Measurements from ENCODE around the gene PRSS38.

Gene PRSS38

DNA sequence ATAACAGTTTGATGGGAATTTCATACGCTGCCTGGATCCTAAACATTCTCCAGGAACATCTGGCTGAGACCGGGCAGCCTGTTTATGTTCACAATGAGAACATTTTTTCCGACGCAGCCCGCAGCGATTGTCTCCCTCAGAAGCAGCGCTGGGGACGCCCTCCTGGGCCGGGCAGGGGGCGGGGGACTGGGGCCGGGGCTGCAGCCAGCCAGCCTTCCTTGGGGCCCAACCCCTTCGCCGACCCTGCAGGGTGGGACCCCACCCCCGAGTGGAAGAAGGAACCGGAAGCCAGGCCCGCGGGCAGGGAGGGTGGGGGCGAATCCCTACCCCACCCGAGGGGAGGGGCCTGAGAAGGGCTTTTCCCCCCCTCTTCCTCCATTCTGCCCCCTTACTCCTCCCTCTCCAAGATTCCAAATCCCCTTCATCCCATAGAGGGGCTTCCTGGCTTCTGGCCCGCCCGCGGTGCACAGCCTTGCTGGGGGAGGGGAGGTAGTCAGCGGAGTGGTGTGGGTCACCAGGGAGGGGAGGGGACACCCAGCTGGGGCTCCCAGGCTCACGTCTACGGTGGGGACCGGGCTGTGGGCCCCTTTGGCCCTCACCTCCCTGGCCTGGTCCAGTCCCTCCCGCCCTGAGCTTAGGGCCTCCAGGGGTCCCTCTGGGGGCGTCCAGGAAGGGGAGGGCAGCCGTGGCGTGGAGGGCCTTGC is 71.7 kb downstream of the PRSS38 start:
- no peak for DNase-seq

DNA sequence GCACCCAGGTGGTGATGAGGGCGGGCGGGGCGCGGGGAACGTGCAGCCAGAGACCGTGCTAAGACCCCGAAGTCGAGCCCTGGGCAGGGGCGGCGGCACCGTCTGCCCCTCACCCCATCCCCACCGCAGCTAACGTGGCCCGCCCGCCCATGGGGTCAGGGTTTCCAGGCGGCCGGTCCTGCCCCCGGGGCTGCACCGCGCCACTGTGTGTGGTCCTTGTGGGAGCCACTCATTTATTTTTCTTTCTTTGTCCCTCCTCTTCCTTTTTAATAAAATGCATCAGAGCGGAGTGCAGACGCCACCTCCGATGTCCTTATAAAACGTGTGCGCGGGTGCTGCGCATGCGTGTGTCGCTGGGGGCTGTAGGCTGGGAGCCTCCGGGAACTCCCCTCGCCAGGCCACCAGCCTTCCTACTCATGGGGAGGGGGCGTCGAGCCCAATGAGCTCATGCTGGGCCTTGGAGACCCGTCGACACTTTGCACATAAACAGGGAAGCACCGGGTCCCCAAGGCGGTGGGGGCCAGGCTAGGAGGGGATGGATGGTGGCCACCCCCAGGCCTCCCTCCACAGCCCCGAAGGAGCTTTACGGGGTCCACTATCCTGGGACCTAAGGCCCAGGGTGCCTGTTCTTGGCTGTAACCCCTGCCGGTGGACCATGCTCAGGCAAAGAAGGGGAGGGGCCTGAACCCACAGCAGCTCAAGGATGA is 72.4 kb downstream of the PRSS38 start:
- no peak for DNase-seq

DNA sequence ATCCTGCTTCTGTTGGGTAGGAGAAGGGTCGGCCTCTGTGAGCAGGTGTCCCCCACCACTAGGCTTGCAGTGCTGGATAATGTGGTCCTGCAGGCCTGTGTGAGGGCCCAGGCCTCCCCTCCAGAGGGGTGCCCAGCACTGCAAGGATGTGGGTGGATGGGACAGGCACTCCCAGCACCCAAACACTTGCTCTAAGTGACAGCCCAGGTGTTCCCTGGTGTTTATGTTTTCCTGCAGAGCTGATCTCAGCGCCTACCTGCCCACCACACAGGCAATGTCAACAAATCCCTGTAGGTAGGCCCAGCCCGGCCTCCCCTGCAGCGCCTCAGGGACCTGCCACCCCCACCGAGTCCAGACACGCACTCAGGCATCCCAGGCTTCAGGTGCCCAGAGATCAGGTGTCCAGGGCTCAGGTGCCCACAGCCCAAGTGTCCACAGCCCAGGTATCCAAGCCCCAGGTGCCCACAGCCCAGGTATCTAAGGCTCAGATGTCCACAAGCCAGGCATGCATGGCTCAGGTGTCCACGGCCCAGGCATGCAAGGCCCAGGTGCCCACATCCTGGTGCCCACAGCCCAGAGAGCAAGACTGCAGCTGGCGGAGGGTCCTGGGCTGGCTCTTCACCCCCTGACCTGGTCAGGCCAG is 73.0 kb downstream of the PRSS38 start:
- no peak for DNase-seq

DNA sequence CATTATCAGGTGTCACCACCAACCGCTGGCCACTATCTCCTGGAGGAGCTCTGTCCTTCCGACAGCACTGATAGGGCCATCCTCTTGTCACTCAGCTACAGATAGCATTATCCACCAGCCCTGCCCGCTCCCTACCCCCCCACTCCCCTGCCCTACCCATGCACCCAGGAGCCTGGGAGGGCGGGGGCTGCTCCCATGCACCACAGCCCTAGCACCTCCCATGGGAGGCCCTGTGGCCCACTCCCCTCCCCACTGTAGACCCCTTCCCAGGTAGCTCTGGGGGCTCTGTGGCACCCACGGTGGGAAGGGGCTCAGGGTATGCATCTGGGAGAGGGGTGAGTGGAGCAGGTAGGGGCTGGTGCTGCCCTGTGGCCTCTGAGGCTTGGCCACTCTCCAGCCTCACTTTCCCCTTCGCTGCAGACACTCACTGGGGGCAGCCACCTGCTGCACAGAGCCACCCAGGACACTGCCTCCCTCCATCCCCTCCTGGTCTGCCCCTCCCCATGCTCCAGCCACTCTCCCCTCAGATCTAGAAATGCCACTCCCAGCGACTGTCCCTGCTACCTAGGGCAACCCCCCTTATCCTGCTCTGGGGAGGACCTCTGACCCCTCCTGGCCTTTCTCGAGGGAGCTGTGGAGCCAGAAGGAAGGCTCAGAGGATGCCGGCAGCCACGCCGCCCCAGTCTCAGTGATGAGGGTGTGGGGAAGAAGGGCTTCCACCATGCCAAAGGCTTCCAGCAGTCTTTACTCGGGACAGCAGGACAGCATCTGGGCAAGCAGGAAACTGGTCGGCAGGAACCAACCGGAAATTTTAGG is 73.8 kb downstream of the PRSS38 start:
- DNase-seq = no peak

DNA sequence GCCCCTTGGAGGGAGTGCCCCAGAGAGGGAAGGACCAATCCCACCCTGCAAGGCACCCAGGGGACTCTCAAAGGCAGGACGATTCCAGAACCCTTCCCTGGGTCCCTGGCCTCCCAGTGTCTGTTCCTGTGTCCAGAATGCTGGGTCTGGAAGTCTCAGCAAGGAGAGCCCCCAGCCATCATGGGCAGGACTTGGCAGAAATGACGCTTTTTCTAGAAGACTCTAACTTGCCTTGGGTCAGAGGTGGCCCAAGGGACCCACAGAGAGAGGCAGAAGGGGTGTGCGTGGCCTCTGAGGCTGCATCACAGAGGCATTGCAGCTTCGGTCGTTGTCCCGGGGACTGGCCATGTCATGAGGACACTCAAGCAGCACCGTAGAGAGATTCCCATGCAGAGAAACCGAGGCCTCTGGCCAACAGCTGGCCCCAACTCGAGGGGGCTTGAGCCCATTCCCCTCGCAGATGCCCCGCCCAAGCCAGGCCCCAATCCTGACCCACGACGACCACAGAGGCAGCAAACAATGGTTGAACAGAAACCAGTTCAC is 74.5 kb downstream of the PRSS38 start:
- DNase-seq = no peak

DNA sequence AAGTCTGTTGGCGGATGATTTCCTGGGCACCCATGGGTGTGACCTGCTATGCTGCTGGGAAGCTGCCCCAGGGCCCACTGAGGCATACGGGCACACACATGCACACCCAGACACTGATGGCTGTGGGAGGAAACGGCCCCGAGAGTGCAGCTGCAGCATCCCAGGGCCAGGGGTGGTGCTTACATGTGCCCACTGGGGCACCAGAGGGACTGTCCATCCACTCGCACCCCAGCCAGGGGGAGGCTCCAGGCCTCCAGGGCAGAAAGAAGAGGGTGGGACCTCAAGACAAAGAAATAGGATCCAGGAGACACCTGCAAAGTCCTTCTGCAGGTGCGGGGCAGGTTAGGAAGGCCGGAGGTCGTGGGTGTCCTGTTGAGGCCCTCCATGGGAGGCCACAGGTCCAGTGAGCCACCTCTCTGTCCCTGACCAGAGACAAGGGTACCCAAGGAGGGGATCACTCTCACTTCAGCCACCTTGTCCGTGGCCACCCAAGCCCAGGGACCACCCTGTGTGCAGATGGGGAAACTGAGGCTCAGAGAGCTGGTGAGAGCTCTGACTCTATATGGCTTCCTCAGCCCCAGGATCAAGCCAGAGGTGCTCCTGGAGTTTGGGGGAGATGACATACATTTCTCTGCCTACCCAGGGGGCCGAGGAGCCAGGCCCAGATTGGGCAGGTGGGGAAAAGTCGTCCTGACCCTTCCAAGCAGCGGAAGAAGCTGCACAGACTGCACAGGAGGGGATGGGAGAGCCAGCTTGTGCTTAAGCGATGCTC is 75.2 kb downstream of the PRSS38 start:
- no peak for DNase-seq

DNA sequence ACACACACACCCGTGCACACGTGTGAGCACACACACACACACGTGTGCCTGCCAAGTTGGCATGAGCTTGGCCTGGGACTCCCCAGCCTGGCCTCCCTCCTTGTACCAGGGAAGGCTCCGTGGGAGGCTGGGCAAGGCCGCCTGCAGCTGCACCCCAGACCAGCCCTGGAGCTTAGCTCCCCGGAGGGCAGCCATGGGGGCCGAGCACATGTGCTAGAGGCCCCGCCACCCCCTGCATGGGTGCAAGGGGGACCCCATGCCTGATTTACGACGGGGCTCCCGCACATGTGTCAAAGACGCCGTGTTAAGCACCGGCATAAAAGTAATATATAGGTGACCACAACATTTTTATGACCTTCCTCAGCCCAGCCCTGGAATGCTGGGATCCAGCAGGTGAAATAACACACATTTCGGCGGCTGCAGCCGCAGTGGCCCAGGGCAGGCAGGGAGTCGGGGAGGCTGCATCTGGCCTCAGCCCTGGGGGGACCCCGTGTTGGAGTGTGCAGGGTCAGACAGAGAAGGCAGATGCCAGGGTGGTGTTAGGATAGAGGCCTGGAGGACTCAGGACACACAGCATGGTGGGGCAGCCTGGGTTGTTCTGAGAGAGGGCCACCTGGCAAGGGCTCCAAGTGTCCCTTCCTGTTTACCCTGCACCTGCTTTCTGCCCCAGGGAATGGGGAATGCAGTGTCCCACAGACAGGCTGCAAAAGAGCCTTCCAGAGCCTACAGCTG is 75.9 kb downstream of the PRSS38 start:
- no peak for DNase-seq

DNA sequence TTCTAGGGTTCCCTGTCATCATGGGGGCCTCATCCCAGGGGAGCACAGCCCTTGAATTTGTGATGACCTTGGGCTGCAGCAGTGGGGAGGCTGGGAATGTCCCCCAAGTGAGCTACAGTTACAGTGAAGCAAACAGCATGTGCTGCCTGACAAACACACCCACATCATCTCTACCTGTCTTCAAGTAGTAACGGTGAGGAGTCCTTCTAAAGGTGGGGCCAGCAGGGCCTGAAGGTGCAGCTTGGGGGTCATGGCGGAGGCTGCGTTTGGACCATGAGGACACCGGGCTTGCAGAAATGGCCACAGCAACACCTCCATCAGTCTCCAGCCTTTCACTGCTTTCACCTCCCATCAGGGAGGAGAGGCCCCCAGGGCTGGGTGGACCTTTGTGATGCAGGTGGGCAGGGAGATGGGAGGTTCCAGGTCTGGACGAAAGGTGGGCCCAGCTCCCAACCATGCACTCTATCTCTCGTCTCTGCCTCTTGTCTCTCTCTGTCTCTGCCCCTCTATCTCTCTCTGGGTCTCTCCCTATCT is 76.5 kb downstream of the PRSS38 start:
- DNase-seq = no peak

DNA sequence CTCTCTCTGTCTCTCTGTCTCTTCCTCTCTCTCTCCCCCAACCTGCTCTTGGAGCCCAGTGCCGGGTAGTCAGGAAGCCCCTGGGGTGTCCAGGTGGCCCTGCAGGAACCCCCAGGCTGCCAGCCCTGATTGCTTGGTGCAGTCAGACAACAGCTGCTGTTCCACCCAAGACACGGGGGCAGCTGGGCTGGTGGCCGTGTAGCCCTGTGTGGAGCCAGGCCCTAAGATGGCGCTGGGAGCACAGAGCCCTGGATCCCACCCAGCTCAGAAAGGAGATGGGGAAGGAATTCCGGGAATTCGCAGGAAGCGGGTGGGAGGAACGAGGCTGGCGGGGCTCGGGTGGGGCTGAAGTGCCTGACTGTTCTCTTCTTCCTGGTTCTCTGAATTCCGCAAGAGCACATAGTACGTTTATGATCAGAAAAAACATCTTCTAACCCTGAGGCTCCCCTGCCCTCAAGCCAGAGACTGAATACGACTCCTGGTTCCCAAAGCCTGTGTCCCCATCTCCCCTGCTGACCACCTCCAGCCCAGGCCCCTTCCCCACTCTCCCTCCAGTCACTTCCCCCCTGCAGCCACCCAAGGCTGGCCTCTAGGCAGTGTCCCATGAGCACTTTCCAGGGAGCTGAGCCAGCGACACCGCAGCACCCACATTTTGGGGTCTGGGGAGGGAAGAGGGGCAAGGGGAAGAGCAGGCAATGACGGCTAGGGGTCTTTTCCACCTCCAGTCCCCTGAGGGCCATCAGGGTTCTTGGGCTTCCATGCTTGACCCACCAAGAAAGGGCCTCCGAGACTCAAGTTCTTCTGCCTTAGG is 77.2 kb downstream of the PRSS38 start:
- no peak for DNase-seq

DNA sequence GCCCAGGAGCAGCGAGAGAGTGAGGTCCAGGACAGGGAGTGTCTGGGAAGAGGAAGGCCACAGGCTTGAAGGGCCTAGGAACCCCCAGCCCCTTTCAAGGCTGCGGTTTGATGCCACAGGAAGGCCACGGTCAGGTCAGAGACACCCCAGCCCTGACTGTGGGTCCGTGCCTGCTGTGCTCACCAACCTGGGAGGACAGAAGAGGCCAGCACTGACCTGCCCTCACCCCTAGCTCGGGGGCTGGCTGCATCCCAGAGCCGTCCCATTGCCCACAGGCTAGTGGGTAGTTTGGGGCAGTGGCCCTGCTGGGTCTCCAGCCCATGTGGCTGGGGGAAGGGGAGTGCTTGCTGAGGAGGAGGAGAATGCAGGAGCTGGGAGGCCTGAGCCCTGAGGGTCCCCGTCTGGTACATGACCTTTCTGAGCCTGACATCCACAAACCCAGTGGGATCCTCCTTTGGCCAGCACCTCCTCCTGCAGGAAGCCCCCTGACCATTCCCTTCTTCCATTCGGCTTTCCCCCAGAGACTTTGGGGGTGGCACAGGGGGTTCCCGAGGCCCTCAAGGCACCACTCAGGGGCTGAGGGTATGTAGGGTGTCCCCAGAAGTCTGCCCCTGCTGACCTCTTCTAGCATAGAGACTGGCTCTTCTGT is 77.9 kb downstream of the PRSS38 start:
- DNase-seq = no peak

DNA sequence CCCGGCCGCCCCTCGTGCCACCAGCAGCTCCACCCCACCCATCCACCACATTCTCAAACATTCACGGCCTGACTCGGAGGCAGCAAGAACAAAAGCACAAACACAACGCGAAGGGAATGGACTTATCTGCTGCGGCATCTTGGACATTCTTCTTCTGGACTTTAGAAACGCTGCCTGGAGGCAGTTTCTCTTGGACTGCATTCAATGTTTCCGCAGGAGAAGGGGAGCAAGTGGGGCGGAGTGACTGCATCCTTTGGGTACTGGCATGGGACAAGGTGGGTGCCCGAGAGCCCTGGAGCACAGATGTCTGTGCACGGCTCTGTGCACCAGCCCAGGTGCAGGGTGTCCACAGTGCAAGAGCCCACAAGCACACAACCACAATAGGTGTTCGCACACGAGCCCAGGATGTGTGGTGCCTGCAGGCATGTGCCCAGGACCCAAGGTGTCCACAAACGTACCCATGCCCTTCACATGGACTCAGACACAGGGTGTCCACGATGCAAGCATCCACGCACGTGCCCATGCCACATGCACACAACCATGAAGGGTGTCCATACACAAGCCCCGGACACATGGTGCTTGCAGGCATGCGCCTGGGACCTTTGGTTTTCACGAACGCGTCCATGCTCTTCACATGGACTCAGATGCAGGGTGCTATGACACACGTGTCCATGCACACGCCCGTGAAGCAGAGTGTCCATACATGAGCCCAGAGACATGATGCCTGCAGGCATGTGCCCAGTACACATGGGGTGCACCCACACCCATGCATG is 78.7 kb downstream of the PRSS38 start:
- DNase-seq = no peak

DNA sequence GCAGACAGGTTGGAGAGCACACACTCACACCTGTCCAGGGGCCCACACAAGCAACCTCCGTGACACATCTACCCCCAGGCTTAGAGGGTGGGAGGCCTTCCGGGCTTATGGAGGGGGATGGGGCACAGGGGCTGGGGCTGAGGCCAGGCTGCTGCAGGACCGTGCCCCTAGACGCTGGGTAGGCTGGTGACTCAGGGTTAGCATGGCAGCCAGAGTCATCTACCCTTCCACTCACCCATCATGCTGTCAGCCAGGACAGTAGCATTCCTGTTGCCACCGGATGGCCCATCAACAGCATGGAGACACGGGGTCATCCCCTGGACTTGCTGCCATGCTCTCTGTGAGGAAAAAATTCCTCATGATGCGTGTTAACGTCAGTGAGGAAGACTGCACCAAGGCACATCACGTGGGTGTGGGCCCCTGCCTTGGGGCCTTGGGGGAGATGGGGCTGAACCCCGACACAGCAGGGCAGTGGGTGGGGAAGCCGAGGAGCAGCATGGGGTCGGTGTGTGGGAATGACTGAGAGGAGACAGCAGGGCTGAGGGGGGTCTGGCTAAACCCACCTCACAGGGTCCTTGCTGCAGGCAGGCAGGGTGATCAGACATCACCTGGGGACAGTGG is 79.5 kb downstream of the PRSS38 start:
- DNase-seq = no peak
